ENCODE data around the gene TTC23L. TPM values are rescaled to one million over a fixed set of nuclear protein-coding genes. Genes with fewer than 3 reads are reported as not detected.

Gene TTC23L
- total and polyA plus RNA-seq, 2 of the 8 experiments (the other 6 are each of a cell fraction or from before 2014, with no cell fraction given), result 1.1 to 2.4 TPM

DNA sequence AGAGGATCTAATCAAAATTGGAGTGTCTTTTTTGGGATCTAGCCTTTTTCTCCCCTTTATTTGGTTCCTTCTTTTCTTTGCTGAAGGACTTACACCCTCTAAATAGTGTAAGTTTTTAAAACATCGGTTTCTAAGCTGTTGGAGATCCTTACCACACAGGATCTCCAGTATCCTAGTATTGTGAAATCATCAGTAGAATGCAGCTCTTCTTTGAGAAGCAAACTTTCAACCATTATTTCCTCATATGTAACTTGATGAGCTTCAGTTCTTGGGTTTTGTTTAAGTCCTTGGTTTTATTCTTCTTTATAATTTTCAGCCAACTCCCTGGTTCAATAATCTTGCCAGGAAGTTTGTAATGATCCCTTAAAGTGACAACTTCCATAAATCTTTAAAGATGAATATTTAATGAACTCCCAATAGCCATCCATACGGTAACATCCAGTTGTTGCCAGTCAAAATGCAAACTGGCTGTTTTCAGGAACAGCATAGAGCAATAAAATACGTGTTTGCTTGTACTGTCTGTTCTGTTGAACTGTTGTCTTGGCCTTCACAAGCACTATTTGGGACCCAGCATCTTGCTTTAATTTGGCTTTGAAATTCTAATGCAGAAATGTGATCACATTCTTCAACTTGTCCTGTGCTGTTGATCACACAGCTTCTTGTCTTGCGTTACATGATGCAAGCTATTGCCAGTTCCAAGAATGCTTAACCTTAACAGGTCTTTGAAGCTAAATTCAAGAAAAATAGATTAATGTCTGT lies 34.8 kb upstream of the TTC23L start:
- no peak overlapping the region for H2AK5ac ChIP-seq (ENCODE audit: low read depth, low read length)
- 94% methylated on average over 4 of the region's 4 CpGs; no CpG with 5 or more reads in 1 of the 2 experiments for WGBS, 2 experiments (ENCODE audit: extremely low coverage in 1 of 2, insufficient coverage in 1 of 2, insufficient read length in 1 of 2, insufficient replicate concordance in 2 of 2, low coverage in 1 of 2, low lambda C conversion rate in 2 of 2, missing lambda C conversion rate in 1 of 2)
- no peak overlapping the region for H4K8ac ChIP-seq (ENCODE audit: extremely low read depth, insufficient read depth, low read length)
- H3K27me3 ChIP-seq (replicated peaks in 1 of 4; ENCODE audit: control insufficient read depth in 3 of 4, extremely low read depth in 1 of 4, insufficient read depth in 3 of 4, low read length in 3 of 4), result no peaks in the 10 kb centered on the region
- no peak overlapping the region for H2AFZ ChIP-seq (ENCODE audit: low read length)
- peaks cover 4 to 13% (median 6%) of the 10 kb centered on the region in 4 experiments; a peak in 5 of 7 replicates for H3K4me1 ChIP-seq (replicated peaks in 1 of 4; ENCODE audit: control insufficient read depth in 3 of 4, insufficient read depth in 4 of 4, low read length in 3 of 4)
- no peaks in the 10 kb centered on the region; the same call in 1 of the 2 replicates for H3K23me2 ChIP-seq (ENCODE audit: low read depth, low read length)
- no peak overlapping the region for H3K4me3 ChIP-seq (ENCODE audit: extremely low read depth in 1 of 4, insufficient read depth in 2 of 4, low read depth in 3 of 4, low read length in 4 of 4)
- DNase-seq (ENCODE audit: low read depth in 1 of 2, low spot score in 2 of 2), result no peak
- no peak overlapping the region for H2BK20ac ChIP-seq (ENCODE audit: low read length)
- no peak overlapping the region for H4K91ac ChIP-seq (replicated peaks; ENCODE audit: insufficient read length, low read length)
- ChIA-PET CTCF (ENCODE audit: partially characterized antibody) (interaction anchor here (0.8 to 2.6 kb wide), 6 partner anchors 15 to 319 kb away, joined by 3 to 10 read pairs (median 3); no protein-coding TSS in a partner anchor), POLR2A (ENCODE audit: partially characterized antibody) (interaction anchor here (1.3 kb wide), 1 partner anchor 41 kb away, joined by 3 read pairs; no protein-coding TSS in a partner anchor)
- H3K23ac ChIP-seq (ENCODE audit: insufficient read length), result no peak overlapping the region
- no peak overlapping the region for H2BK120ac ChIP-seq (replicated peaks; ENCODE audit: low read depth, low read length)
- H2BK5ac ChIP-seq (ENCODE audit: low read depth, low read length), result no peak overlapping the region
- no peak overlapping the region for H3K9ac ChIP-seq (replicated peaks in 1 of 4; ENCODE audit: extremely low read depth in 1 of 4, low read depth in 3 of 4, low read length in 3 of 4)
- H3K18ac ChIP-seq (ENCODE audit: extremely low read depth, low read length), result no peak overlapping the region
- no peak overlapping the region for H3K4ac ChIP-seq (replicated peaks; ENCODE audit: insufficient read length, low read depth, low read length)
- FAIRE-seq, result no peak
- no peak overlapping the region for H4K5ac ChIP-seq (ENCODE audit: insufficient read length, low read depth, low read length)
- no peaks in the 10 kb centered on the region for H3K9me3 ChIP-seq (ENCODE audit: insufficient read depth in 2 of 2, low read depth in 1 of 2, low read length in 1 of 2)
- H3K79me1 ChIP-seq (ENCODE audit: low read depth, low read length), result no peaks in the 10 kb centered on the region; the same call in 1 of the 2 replicates
- no peak overlapping the region for H2BK15ac ChIP-seq (ENCODE audit: low read length)
- no peak overlapping the region for H3K4me2 ChIP-seq (ENCODE audit: insufficient read depth in 1 of 2, low read depth in 2 of 2, low read length in 2 of 2)
- H4K20me1 ChIP-seq (replicated peaks in 1 of 2; ENCODE audit: control insufficient read depth in 1 of 2, insufficient read depth in 2 of 2, low read length in 2 of 2), result peaks cover 0 to 3% of the 10 kb centered on the region in 2 experiments
- H2BK12ac ChIP-seq (ENCODE audit: low read depth, low read length), result no peak overlapping the region
- H3K79me2 ChIP-seq (ENCODE audit: control insufficient read depth in 1 of 2, insufficient read depth in 2 of 2, low read length in 2 of 2), result peaks cover 0 to 4% of the 10 kb centered on the region in 2 experiments; a peak in 2 of 4 replicates
- no peak overlapping the region for H3K27ac ChIP-seq (ENCODE audit: low read depth, low read length)
- H3K56ac ChIP-seq (replicated peaks; ENCODE audit: insufficient read length, low read depth, low read length), result no peak overlapping the region
- H3K14ac ChIP-seq (ENCODE audit: insufficient read length), result no peak overlapping the region
- H3K36me3 ChIP-seq (ENCODE audit: control insufficient read depth in 2 of 4, insufficient read depth in 4 of 4, low read length in 3 of 4), result peaks cover 11 to 51% (median 34%) of the 10 kb centered on the region in 4 experiments
- no peak for TF ChIP-seq YY1 (IDR thresholded peaks at IDR 0.05; ENCODE audit: low read depth, low read length)
- TF ChIP-seq ASH2L (IDR thresholded peaks at IDR 0.05; ENCODE audit: low read length), result no peak
- TF ChIP-seq SRF (IDR thresholded peaks at IDR 0.05; ENCODE audit: low read depth, low read length), result no peak
- TF ChIP-seq POLR2A (IDR thresholded peaks at IDR 0.05; ENCODE audit: control extremely low read depth in 1 of 2, low read depth in 2 of 2, low read length in 2 of 2), result no peak
- no peak for TF ChIP-seq RFX5 (IDR thresholded peaks at IDR 0.05; ENCODE audit: borderline replicate concordance, low read depth, low read length)
- no peak for TF ChIP-seq TAF1 (IDR thresholded peaks at IDR 0.05; ENCODE audit: low read depth, low read length)
- TF ChIP-seq, protein P1, sequence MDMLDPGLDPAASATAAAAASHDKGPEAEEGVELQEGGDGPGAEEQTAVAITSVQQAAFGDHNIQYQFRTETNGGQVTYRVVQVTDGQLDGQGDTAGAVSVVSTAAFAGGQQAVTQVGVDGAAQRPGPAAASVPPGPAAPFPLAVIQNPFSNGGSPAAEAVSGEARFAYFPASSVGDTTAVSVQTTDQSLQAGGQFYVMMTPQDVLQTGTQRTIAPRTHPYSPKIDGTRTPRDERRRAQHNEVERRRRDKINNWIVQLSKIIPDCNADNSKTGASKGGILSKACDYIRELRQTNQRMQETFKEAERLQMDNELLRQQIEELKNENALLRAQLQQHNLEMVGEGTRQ (IDR thresholded peaks at IDR 0.05; ENCODE audit: low read length), result no peak
- no peak for TF ChIP-seq MAX (IDR thresholded peaks at IDR 0.05)

All from H1 (cell line).